ENCODE results near the gene MIGA1.

Gene MIGA1

GRCh38 chr1:77841574-77841973, 62.1 kb downstream of the MIGA1 start:
- in situ Hi-C loops (cut with MboI; ENCODE audit: low sequenced_read_pairs): no loop called here

- in situ Hi-C loops (cut with MboI; ENCODE audit: low sequenced_read_pairs): no loop called here
Measured at GRCh38 chr1:77845951-77846350, 66.5 kb downstream of the MIGA1 start.

- in situ Hi-C loops (cut with MboI; ENCODE audit: low sequenced_read_pairs): no loop called here
Measured at GRCh38 chr1:77846966-77847365, 67.5 kb downstream of the MIGA1 start.

GRCh38 chr1:77847621-77848080, 68.2 kb downstream of the MIGA1 start:
- in situ Hi-C loops (cut with MboI; ENCODE audit: low sequenced_read_pairs): no loop called here

- in situ Hi-C loops (cut with MboI; ENCODE audit: low sequenced_read_pairs): no loop called here
Measured at GRCh38 chr1:77850082-77850481, 70.6 kb downstream of the MIGA1 start.

GRCh38 chr1:77857552-77857951, 78.1 kb downstream of the MIGA1 start:
- in situ Hi-C loops (cut with MboI; ENCODE audit: low sequenced_read_pairs): no loop called here

GRCh38 chr1:77858725-77859124, 79.3 kb downstream of the MIGA1 start:
- in situ Hi-C loops (cut with MboI; ENCODE audit: low sequenced_read_pairs): no loop called here

- in situ Hi-C loops (cut with MboI; ENCODE audit: low sequenced_read_pairs): no loop called here
Measured at GRCh38 chr1:77859248-77859647, 79.8 kb downstream of the MIGA1 start.

GRCh38 chr1:77866296-77866695, 86.8 kb downstream of the MIGA1 start:
- in situ Hi-C loops (cut with MboI; ENCODE audit: low sequenced_read_pairs): no loop called here

GRCh38 chr1:77872645-77873044, 93.2 kb downstream of the MIGA1 start:
- in situ Hi-C loops (cut with MboI; ENCODE audit: low sequenced_read_pairs): no loop called here

- in situ Hi-C loops (cut with MboI; ENCODE audit: low sequenced_read_pairs): no loop called here
Measured at GRCh38 chr1:77873461-77873860, 94.0 kb downstream of the MIGA1 start.

- in situ Hi-C loops (cut with MboI; ENCODE audit: low sequenced_read_pairs): no loop called here
Measured at GRCh38 chr1:77874804-77875445, 95.5 kb downstream of the MIGA1 start.

- in situ Hi-C loops (cut with MboI; ENCODE audit: low sequenced_read_pairs): no loop called here
Measured at GRCh38 chr1:77876884-77877283, 97.4 kb downstream of the MIGA1 start.

GRCh38 chr1:77881061-77881460, 101.6 kb downstream of the MIGA1 start:
- in situ Hi-C loops (cut with MboI; ENCODE audit: low sequenced_read_pairs): no loop called here

- in situ Hi-C loops (cut with MboI; ENCODE audit: low sequenced_read_pairs): no loop called here
Measured at GRCh38 chr1:77882411-77882810, 103.0 kb downstream of the MIGA1 start.

- in situ Hi-C loops (cut with MboI; ENCODE audit: low sequenced_read_pairs): no loop called here
Measured at GRCh38 chr1:77888081-77888780, 108.8 kb downstream of the MIGA1 start, which contains the start of gene NEXN. Gene NEXN (plus strand): TSS chr1:77888624. CDS start chr1:77916107, 27,483 bp downstream.

- in situ Hi-C loops (cut with MboI; ENCODE audit: low sequenced_read_pairs): no loop called here
Measured at GRCh38 chr1:77888781-77889642, 109.6 kb downstream of the MIGA1 start.

GRCh38 chr1:77889671-77890070, 110.2 kb downstream of the MIGA1 start:
- in situ Hi-C loops (cut with MboI; ENCODE audit: low sequenced_read_pairs): no loop called here

GRCh38 chr1:77891200-77891599, 111.8 kb downstream of the MIGA1 start:
- in situ Hi-C loops (cut with MboI; ENCODE audit: low sequenced_read_pairs): no loop called here

- in situ Hi-C loops (cut with MboI; ENCODE audit: low sequenced_read_pairs): no loop called here
Measured at GRCh38 chr1:77899647-77900320, 120.3 kb downstream of the MIGA1 start.
